HepG2 (cell line): ENCODE results near the gene SCAI.

Experiments used
- HOXA3 ChIP-seq: sonication (generic); formaldehyde crosslinking; IDR thresholded peaks from 2 replicates; pipeline ENCODE4 v1.5.0; 2020; ENCODE audit warnings: missing genetic modification reagents
- PHB2 ChIP-seq: fragments of 450-650 bp; IDR thresholded peaks from 2 replicates; pipeline ENCODE4 v1.6.1; 2018; ENCODE audit not compliant: partially characterized antibody
- POLR2AphosphoS5 ChIP-seq: IDR thresholded peaks from 2 replicates; pipeline ENCODE4 v1.6.1; 2012; ENCODE audit warnings: low read depth, low read length
- SMARCC2 ChIP-seq: fragments of 450-650 bp; IDR thresholded peaks from 2 replicates; pipeline ENCODE4 v1.6.1; 2017; ENCODE audit warnings: antibody characterized with exemption, mild to moderate bottlenecking
- TAF1 ChIP-seq: sonication (generic); formaldehyde crosslinking; IDR thresholded peaks from 2 replicates; pipeline ENCODE4 v1.4.0; 2020; ENCODE audit warnings: missing genetic modification reagents
- ZFP36L2 ChIP-seq: sonication (generic); formaldehyde crosslinking; IDR thresholded peaks from 2 replicates; pipeline ENCODE4 v1.4.0; 2020; ENCODE audit warnings: missing genetic modification reagents

DNA sequence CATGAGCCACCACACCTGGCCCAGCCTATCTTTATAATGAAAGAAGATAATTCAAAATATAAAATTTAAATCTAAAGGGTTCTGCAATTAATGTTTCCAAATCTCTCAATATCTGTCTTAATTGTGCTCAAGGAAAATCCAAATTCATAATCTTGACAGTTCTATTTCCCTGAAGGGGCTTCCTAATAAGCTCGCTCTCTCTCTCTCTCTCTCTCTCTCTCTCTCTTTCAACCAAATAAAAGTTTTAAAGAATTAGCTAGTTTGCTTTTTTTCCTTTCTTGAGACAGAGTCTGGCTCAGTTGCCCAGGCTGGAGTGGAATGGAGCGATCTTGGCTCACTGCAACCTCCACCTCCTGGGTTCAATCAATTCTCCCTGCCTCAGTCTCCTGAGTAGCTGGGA is 13.2 kb upstream of the SCAI start:
- TF ChIP-seq TAF1 (CRISPR knock-in tag) (no peak), SMARCC2 (no peak), PHB2 (no peak), HOXA3 (no peak), ZFP36L2 (CRISPR knock-in tag) (no peak), POLR2AphosphoS5 (no peak)
